ENCODE data around the gene SELE. TPM values are rescaled to one million over a fixed set of nuclear protein-coding genes. Genes with fewer than 3 reads are reported as not detected.

SELE gene
- not detected for total RNA-seq

DNA sequence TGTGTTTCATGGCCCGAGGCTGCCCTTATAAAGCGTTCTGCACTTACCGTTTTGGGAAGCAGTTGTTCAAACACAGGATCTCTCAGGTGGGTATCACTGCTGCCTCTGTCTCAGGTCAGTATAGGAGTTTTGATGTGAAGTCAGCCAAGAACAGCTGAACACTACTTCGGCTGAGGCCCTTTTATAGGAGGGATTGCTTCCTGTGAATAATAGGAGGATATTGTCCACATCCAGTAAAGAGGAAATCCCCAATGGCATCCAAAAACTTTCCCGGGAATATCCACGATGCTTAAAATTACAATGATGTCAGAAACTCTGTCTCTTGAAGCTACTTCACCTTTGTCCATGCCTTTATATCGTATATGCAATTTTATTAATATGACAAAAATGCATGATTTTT lies at the start of gene SELE:
TSS of gene SELE (minus strand) at position 156 of the 400 bp plus-strand sequence. CDS start 467 bp downstream, outside the sequence.
- ChIA-PET POLR2A (no interaction called here), CTCF (no interaction called here)
- Mint-ChIP-seq H3K4me1 (no peaks in the 10 kb centered on the region), H3K9me3 (no peaks in the 10 kb centered on the region), H3K36me3 (ENCODE audit: low read depth) (no peaks in the 10 kb centered on the region), H3K27ac (no peak within 1 kb of the TSS), H3K4me3 (no peak within 1 kb of the TSS), H3K27me3 (peaks cover 15% of the 10 kb centered on the region)
- DNase-seq: no peak

DNA sequence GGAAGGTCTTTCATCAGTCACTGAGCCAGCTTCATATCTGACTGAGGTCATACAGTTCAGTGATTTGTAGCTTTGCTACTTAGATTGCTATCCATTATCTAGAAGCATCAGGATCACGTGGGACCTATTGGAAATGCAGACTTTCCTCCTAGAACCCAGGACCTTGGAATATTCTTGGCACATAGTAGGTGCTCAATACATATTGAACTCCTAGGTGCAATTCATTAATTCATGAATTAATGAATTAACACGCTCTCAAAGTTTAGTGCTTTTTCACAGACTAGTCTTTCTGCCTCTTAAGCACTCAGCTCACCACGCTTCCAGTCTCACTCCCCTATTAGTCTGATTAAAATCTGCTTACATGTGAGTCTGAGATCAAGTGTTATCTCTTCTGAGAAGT lies 48.7 kb upstream of the SELE start:
- H3K4me1 Mint-ChIP-seq: no peaks in the 10 kb centered on the region
- H3K27me3 Mint-ChIP-seq: peaks cover 30% of the 10 kb centered on the region
- CTCF ChIA-PET: no interaction called here
- no peak for DNase-seq
- no peak overlapping the region for H3K4me3 Mint-ChIP-seq
- peaks cover 2% of the 10 kb centered on the region for H3K9me3 Mint-ChIP-seq
- H3K27ac Mint-ChIP-seq: no peak overlapping the region
- POLR2A ChIA-PET: interaction anchor here (0.7 kb wide), 1 partner anchor 155 kb away, joined by 4 read pairs; no protein-coding TSS in a partner anchor
- no peaks in the 10 kb centered on the region for H3K36me3 Mint-ChIP-seq (ENCODE audit: low read depth)

DNA sequence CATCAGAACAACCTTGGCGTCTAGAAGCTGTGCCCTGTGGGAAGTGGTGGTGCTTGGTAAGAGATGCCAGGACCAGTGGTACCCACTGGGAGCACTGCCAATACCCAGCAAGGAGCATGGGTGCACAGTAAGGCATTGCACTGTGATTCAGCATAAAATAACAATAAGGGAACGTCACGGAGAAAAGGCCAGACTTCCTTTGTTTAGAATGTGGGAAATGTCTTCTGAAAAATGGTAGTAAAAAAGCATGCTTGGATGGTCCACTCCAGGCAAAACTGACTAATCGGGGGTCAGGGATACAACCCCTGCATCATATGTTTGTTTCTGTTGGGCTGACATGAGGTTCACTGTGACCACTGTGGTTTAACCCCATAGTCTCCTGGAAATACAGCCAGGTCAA lies 46.1 kb upstream of the SELE start:
- CTCF ChIA-PET: interaction anchor here (1.0 kb wide), 1 partner anchor 194 kb away, joined by 3 read pairs; the partner anchor contains the start of gene F5
- no peak for DNase-seq
- Mint-ChIP-seq H3K9me3 (peaks cover 2% of the 10 kb centered on the region), H3K27ac (no peak overlapping the region), H3K4me3 (no peak overlapping the region), H3K27me3 (peaks cover 18% of the 10 kb centered on the region), H3K36me3 (ENCODE audit: low read depth) (no peaks in the 10 kb centered on the region), H3K4me1 (no peaks in the 10 kb centered on the region)
- POLR2A ChIA-PET: no interaction called here

- H3K36me3 Mint-ChIP-seq (ENCODE audit: low read depth): no peaks in the 10 kb centered on the region
- no peak for DNase-seq
- peaks cover 2% of the 10 kb centered on the region for H3K9me3 Mint-ChIP-seq
- no peaks in the 10 kb centered on the region for H3K4me1 Mint-ChIP-seq
- peaks cover 11% of the 10 kb centered on the region for H3K27me3 Mint-ChIP-seq
- no peak overlapping the region for H3K27ac Mint-ChIP-seq
- ChIA-PET CTCF (interaction anchor here (1.0 kb wide), 1 partner anchor 193 kb away, joined by 3 read pairs; the partner anchor contains the start of gene F5), POLR2A (no interaction called here)
- H3K4me3 Mint-ChIP-seq: no peak overlapping the region
Observed at GRCh38 chr1:169779150-169779549, 45.3 kb upstream of the SELE start.

DNA sequence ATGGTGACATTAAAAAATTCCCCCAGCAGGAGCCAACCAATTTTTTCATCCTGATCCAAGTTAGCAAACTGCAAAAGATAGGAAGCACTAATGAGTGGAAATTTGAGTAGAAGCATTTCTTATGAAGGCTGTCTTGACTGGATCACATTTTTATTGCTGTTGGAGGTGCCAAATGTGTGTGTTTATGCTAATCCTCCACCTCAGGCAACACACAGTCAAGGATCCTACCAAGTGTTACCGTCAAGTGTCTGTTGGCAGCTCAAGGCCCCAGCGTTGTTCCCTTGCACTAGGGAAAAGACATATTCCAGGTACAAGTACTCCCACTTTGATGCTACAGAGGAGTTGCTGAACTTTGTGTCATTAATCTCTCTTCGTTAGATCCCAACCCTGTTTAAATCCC lies 42.6 kb upstream of the SELE start:
- H3K27ac Mint-ChIP-seq: no peak overlapping the region
- DNase-seq: no peak
- no peaks in the 10 kb centered on the region for H3K27me3 Mint-ChIP-seq
- peaks cover 2% of the 10 kb centered on the region for H3K9me3 Mint-ChIP-seq
- H3K4me1 Mint-ChIP-seq: no peaks in the 10 kb centered on the region
- ChIA-PET CTCF (no interaction called here), POLR2A (no interaction called here)
- no peaks in the 10 kb centered on the region for H3K36me3 Mint-ChIP-seq (ENCODE audit: low read depth)
- no peak overlapping the region for H3K4me3 Mint-ChIP-seq

- ChIA-PET POLR2A (no interaction called here), CTCF (no interaction called here)
- Mint-ChIP-seq H3K27me3 (peaks cover 5% of the 10 kb centered on the region), H3K27ac (no peak overlapping the region), H3K9me3 (no peaks in the 10 kb centered on the region), H3K4me3 (no peak overlapping the region), H3K4me1 (no peaks in the 10 kb centered on the region), H3K36me3 (ENCODE audit: low read depth) (no peaks in the 10 kb centered on the region)
- DNase-seq: no peak
Observed at GRCh38 chr1:169768161-169768560, 34.3 kb upstream of the SELE start.

DNA sequence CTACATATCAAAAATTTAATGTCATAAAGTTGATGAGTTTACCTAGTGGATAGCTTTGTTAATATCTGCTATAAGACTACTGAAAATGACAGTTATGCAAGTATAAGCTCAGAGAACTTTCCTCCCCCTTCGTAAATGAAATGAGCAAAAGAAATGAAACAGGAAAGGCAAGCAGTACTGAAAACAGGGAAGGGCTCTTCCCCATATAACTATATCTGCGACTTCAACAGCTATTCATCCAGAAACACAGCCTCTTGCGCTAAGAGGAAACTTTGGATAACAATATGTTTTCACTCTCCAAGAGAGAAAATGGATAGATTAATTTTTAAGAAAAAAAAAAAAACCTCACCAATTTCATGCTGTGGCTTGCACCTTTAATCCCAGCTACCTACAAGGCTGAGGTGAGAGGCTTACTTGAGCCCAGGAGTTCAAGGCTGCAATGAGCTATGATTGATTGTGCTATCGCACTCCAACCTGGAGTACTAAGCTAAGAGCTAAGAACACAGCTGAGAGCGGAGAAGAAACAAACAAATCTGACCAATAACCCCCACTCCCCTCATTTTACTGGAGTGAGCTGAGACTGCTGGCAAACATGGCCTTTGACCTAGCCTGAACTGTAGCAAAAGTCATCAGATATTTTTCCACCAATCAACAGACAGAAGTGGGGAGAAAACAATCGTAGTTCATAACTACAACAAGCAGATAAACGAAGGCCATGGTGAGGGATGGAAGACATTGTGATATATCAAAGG lies 31.9 kb upstream of the SELE start:
- Mint-ChIP-seq H3K9me3 (no peaks in the 10 kb centered on the region), H3K4me1 (no peaks in the 10 kb centered on the region), H3K27ac (no peak overlapping the region), H3K4me3 (no peak overlapping the region), H3K36me3 (ENCODE audit: low read depth) (no peaks in the 10 kb centered on the region), H3K27me3 (peaks cover 5% of the 10 kb centered on the region)
- ChIA-PET CTCF (interaction anchor here (0.6 kb wide), 1 partner anchor 1341 kb away, joined by 3 read pairs; no protein-coding TSS in a partner anchor), POLR2A (no interaction called here)
- DNase-seq: no peak

DNA sequence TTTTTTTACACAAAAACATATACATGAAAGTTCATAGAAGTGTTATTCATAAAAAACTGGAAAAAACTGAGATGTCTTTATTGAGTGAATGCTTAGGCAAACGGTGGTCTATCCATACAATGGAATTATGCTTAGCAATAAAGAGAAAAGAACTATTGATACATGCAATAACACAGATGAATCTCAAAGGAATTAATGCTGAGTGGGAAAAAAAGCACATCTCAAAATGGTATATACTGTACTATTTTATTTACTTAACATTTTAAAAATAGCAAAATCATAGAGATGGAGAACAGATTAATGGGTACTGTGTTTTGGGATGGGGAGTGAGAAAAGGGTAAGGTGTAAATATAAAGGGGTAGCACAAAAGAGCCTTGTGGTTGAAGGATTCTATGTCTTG lies 31.0 kb upstream of the SELE start:
- Mint-ChIP-seq H3K27me3 (peaks cover 5% of the 10 kb centered on the region), H3K4me1 (no peaks in the 10 kb centered on the region), H3K9me3 (no peaks in the 10 kb centered on the region), H3K4me3 (no peak overlapping the region), H3K27ac (no peak overlapping the region), H3K36me3 (ENCODE audit: low read depth) (no peaks in the 10 kb centered on the region)
- DNase-seq: no peak
- ChIA-PET POLR2A (no interaction called here), CTCF (no interaction called here)

DNA sequence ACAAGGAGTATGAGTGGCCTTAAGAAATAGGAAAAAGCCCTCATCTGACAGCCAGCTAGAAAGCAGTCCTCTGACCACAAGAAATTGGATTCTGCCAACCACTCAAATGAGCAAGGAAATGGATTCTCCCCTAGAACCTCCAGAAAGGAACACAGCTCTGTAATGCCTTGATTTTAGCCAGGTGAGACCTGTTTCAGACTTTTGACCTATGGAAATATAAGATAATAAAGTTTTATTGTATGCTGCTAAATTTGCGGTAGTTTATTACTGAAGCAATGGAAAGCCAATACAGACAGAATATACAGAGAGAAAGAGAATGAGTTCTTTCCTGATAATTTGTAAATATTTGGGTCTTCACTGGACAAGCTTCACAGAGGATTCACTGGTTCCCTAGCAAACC lies 28.8 kb upstream of the SELE start:
- ChIA-PET CTCF (no interaction called here), POLR2A (no interaction called here)
- Mint-ChIP-seq H3K27me3 (peaks cover 10% of the 10 kb centered on the region), H3K27ac (no peak overlapping the region), H3K4me1 (no peaks in the 10 kb centered on the region), H3K4me3 (no peak overlapping the region), H3K36me3 (ENCODE audit: low read depth) (peaks cover 2% of the 10 kb centered on the region), H3K9me3 (peaks cover 6% of the 10 kb centered on the region)
- no peak for DNase-seq

- ChIA-PET CTCF (no interaction called here), POLR2A (no interaction called here)
- no peak for DNase-seq
- Mint-ChIP-seq H3K36me3 (ENCODE audit: low read depth) (peaks cover 2% of the 10 kb centered on the region), H3K27me3 (peaks cover 10% of the 10 kb centered on the region), H3K27ac (no peak overlapping the region), H3K4me3 (no peak overlapping the region), H3K9me3 (peaks cover 6% of the 10 kb centered on the region), H3K4me1 (no peaks in the 10 kb centered on the region)
Observed at GRCh38 chr1:169759038-169759437, 25.2 kb upstream of the SELE start.

- Mint-ChIP-seq H3K27me3 (peaks cover 5% of the 10 kb centered on the region), H3K4me1 (no peaks in the 10 kb centered on the region), H3K27ac (no peak overlapping the region), H3K36me3 (ENCODE audit: low read depth) (no peaks in the 10 kb centered on the region), H3K4me3 (no peak overlapping the region), H3K9me3 (no peaks in the 10 kb centered on the region)
- ChIA-PET POLR2A (no interaction called here), CTCF (no interaction called here)
- no peak for DNase-seq
Observed at GRCh38 chr1:169753549-169753948, 19.7 kb upstream of the SELE start.

GRCh38 chr1:169750041-169750440 lies 16.2 kb upstream of the SELE start:
- Mint-ChIP-seq H3K4me3 (no peak overlapping the region), H3K9me3 (no peaks in the 10 kb centered on the region), H3K27me3 (peaks cover 14% of the 10 kb centered on the region), H3K27ac (no peak overlapping the region), H3K36me3 (ENCODE audit: low read depth) (no peaks in the 10 kb centered on the region), H3K4me1 (no peaks in the 10 kb centered on the region)
- DNase-seq: no peak
- POLR2A ChIA-PET: no interaction called here
- CTCF ChIA-PET: no interaction called here

DNA sequence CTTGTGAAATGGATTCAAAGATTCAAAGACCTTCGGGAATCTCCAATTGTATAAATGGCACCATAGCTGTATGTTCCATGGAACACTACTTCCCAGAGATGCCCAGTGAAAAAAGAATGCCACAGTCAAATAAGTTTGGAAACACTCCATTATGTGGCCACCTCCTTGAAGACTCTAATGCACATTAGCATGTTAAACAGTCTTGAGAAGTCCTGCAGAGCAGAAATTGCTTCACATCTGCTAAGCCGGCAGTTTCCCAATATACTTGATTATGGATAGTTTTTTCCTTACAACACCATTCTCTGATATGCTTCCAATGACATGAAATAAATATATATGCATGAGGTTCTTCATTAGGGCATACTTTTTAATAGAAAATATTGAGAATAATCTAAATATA lies 12.7 kb upstream of the SELE start:
- Mint-ChIP-seq H3K36me3 (ENCODE audit: low read depth) (no peaks in the 10 kb centered on the region), H3K27ac (no peak overlapping the region), H3K27me3 (peaks cover 13% of the 10 kb centered on the region), H3K9me3 (no peaks in the 10 kb centered on the region), H3K4me1 (no peaks in the 10 kb centered on the region), H3K4me3 (no peak overlapping the region)
- ChIA-PET POLR2A (no interaction called here), CTCF (no interaction called here)
- DNase-seq: no peak

All from activated CD4-positive, alpha-beta T cell treated with anti-CD3 and anti-CD28 coated beads, Interleukin-2, amount 10 ng/mL, durations not matched to agents 7 days and 5 days (primary cell).